Measurements from ENCODE around the gene EPB41L2.

DNA sequence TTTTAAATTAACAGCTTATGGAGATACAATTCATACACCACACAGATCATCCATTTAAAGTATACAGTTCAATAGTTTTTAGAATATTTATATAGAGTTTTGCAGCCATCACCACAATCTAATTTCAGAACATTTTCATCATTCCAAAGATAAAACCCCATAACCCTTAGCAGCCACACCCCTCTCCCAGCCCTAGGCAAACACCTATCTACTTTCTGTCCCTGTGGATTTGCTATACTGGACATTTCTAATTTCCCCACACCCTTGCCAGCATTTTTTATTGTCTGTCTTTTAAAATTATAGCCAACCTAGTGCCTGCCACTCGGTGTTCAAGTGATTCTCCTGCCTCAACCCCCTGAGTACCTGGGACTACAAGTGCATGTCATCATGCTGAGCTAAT lies 49.2 kb upstream of the EPB41L2 start:
- TF ChIP-seq POLR2AphosphoS5 (IDR thresholded peaks at IDR 0.05) (no peak), CTCF (IDR thresholded peaks at IDR 0.05) (no peak), POLR2A (IDR thresholded peaks at IDR 0.05) (no peak)
